ENCODE data around the gene MRPL52.

- TF ChIP-seq POLR2A (IDR thresholded peaks at IDR 0.05) (no peak), CTCF (IDR thresholded peaks at IDR 0.05) (no peak)
Measured at GRCh38 chr14:22780105-22780679, 49.5 kb upstream of the MRPL52 start.

All from heart left ventricle (tissue), 13 donors.